Astrocyte of the spinal cord (primary cell): ENCODE data around the gene TCF7L2.

Experiments
- DNase-seq: peaks from one replicate; pipeline ENCODE4 v3.0.0; 2011; ENCODE audit warnings: low read depth, low spot score
- H3K4me3 ChIP-seq: 2 replicates; pipeline ENCODE4 v1.5.1; 2011; ENCODE audit warnings: low read depth, mild to moderate bottlenecking, low read length, moderate library complexity
- CTCF ChIP-seq: IDR thresholded peaks from 2 replicates; pipeline ENCODE4 v1.5.1; 2012; ENCODE audit warnings: low read depth, mild to moderate bottlenecking, low read length, inconsistent platforms
- in situ Hi-C: cut with HindIII; loops from 2 replicates; pipeline ENCODE4 v1.10.0; 2017; ENCODE audit warnings: low sequenced_read_pairs

Gene TCF7L2

DNA sequence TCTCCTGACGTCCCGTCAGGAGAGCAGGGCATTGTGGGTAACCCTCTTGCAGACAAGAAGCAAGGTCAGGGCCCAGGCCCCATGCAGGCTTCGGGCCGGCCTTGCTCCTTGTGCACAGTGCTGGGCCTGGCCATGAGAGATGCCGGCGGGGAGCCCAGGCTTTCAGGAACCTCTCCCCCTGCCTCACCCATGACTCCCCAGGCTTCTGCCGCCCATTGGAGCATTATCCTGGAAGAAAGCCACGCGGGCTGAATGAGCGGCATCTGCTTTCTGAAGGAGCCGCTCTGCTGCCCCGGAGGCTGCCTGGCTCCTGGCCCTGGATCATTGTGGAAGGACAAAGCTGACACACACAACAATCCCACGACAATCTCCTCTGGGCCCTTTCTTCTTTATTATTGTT, 233.5 kb downstream of the TCF7L2 start:
- TF ChIP-seq CTCF, result no peak
- in situ Hi-C loops, result no loop called here
- H3K4me3 ChIP-seq, result no peak overlapping the region
- no peak for DNase-seq

- in situ Hi-C loops, result no loop called here
- DNase-seq, result peak; percentile 33
- H3K4me3 ChIP-seq, result no peak overlapping the region
- TF ChIP-seq CTCF, result no peak
These were observed 237.2 kb downstream of the TCF7L2 start for GRCh38 chr10:113187063-113187777.

- no peak overlapping the region for H3K4me3 ChIP-seq
- in situ Hi-C loops, result no loop called here
- no peak for TF ChIP-seq CTCF
- DNase-seq, result peak; percentile 65
These were observed 249.4 kb downstream of the TCF7L2 start for GRCh38 chr10:113199459-113199858.

DNA sequence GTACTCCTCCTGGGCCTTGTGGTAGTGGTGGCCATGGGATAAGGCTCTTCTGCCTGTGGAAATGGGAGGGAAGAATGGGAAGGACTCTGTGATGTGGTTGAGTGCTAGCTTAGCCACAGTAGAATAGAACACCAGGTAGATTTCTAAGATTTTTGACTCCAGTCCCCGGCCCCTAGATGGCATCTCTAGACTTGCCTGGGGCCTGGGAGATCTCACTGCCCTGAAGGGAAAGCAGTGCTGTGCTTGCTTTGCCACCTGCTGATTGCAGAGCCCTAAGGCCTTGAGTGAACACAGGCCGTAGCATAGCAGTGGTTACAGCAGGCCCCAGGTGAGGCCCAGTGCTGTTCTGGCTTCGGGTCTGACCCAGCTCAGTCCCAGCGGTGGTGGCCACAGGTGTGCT, 252.0 kb downstream of the TCF7L2 start:
- no peak for DNase-seq
- no peak for TF ChIP-seq CTCF
- no peak overlapping the region for H3K4me3 ChIP-seq
- in situ Hi-C loops, result no loop called here

DNA sequence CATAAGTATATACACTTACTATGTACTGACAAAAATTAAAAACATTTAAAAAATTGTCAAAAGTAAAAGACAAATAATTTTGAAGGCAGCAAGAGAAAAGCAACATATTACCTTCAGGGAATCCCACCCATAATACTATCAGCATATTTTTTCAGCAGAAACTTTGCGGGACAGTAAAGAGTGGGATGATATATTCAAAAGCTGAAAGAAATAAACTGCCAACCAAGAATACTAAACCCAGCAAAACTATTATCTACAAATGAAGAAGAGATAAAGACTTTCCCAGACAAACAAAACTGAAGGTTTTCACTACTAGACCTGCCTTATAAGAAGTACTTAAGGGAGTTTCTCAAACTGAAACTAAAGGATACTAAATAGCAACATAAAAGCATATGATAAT, 257.9 kb downstream of the TCF7L2 start:
- in situ Hi-C loops, result no loop called here
- no peak for TF ChIP-seq CTCF
- H3K4me3 ChIP-seq, result no peak overlapping the region
- no peak for DNase-seq

GRCh38 chr10:113213035-113213434, 263.0 kb downstream of the TCF7L2 start:
- H3K4me3 ChIP-seq, result no peak overlapping the region
- TF ChIP-seq CTCF, result no peak
- in situ Hi-C loops, result no loop called here
- no peak for DNase-seq
